PFSK-1 (cell line): Measurements from ENCODE around the gene ZNF777.

Experiments
- POLR2AphosphoS5 ChIP-seq: IDR thresholded peaks from 2 replicates; pipeline ENCODE4 v1.6.1; 2012; ENCODE audit warnings: low read depth, mild to moderate bottlenecking, control low read depth, low read length, moderate library complexity
- REST ChIP-seq, 2 experiments: IDR thresholded peaks; 2 replicates each; pipeline versions ENCODE4 v1.6.1 to v1.8.0; 2011 to 2012; ENCODE audit warnings: low read depth in 2 of 2, low read length in 2 of 2, control low read depth in 1 of 2, inconsistent platforms in 1 of 2, mild to moderate bottlenecking in 1 of 2, moderate library complexity in 1 of 2; ENCODE audit not compliant: insufficient read depth in 1 of 2
- SIN3A ChIP-seq: IDR thresholded peaks from 2 replicates; pipeline ENCODE4 v1.6.1; 2012; ENCODE audit warnings: mild to moderate bottlenecking, low read length, moderate library complexity, borderline replicate concordance; ENCODE audit not compliant: insufficient read depth
- TAF1 ChIP-seq: IDR thresholded peaks from 2 replicates; pipeline ENCODE4 v1.6.1; 2012; ENCODE audit warnings: low read length, control low read depth, borderline replicate concordance; ENCODE audit not compliant: insufficient read depth

- TF ChIP-seq POLR2AphosphoS5 (no peak), SIN3A (no peak), REST (IDR thresholded peaks at IDR 0.05; ENCODE audit: insufficient read depth in 1 of 2, low read depth in 2 of 2, low read length in 2 of 2) (no peak), TAF1 (no peak)
These were observed 63.3 kb downstream of the ZNF777 start for GRCh38 chr7:149397470-149398043.
